ENCODE data around the gene LMBR1. TPM values are rescaled to one million over a fixed set of nuclear protein-coding genes. Genes with fewer than 3 reads are reported as not detected.

LMBR1 gene
- total and polyA plus RNA-seq, 8 donors = 7.5 to 187 (median 97.2) TPM

- no peak for DNase-seq
- Histone ChIP-seq H3K27ac (peak overlapping the region in 1 of 5 donors; percentile 38), H3K9me3 (no peaks in the 10 kb centered on the region), H3K4me1 (peaks cover 0 to 28% (median 17%) of the 10 kb centered on the region in 4 donors), H3K27me3 (no peaks in the 10 kb centered on the region), H3K36me3 (no peaks in the 10 kb centered on the region), H3K4me3 (no peak overlapping the region)
- intact Hi-C loops (cut with DNase I; ENCODE audit: low total_unique reads) = no loop called here
- TF ChIP-seq, protein P1, sequence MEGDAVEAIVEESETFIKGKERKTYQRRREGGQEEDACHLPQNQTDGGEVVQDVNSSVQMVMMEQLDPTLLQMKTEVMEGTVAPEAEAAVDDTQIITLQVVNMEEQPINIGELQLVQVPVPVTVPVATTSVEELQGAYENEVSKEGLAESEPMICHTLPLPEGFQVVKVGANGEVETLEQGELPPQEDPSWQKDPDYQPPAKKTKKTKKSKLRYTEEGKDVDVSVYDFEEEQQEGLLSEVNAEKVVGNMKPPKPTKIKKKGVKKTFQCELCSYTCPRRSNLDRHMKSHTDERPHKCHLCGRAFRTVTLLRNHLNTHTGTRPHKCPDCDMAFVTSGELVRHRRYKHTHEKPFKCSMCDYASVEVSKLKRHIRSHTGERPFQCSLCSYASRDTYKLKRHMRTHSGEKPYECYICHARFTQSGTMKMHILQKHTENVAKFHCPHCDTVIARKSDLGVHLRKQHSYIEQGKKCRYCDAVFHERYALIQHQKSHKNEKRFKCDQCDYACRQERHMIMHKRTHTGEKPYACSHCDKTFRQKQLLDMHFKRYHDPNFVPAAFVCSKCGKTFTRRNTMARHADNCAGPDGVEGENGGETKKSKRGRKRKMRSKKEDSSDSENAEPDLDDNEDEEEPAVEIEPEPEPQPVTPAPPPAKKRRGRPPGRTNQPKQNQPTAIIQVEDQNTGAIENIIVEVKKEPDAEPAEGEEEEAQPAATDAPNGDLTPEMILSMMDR (IDR thresholded peaks at IDR 0.05) = no peak
- TF ChIP-seq EP300 (IDR thresholded peaks at IDR 0.05) = no peak
- WGBS, 5 donors = 63 to 69% (median 65%) methylated on average over 2 of the region's 2 CpGs
Measured at GRCh38 chr7:156842740-156843140, 50.2 kb downstream of the LMBR1 start.

GRCh38 chr7:156842317-156842716, 50.7 kb downstream of the LMBR1 start:
- 50 to 71% (median 67%) methylated on average over 5 of the region's 5 CpGs for WGBS, 5 donors
- intact Hi-C loops (cut with DNase I; ENCODE audit: low total_unique reads) = no loop called here
- TF ChIP-seq POLR2AphosphoS5 (IDR thresholded peaks at IDR 0.05) (no peak), EP300 (IDR thresholded peaks at IDR 0.05) (no peak), POLR2A (IDR thresholded peaks at IDR 0.05) (no peak)
- TF ChIP-seq, protein P1 (IDR thresholded peaks at IDR 0.05) = no peak

DNA sequence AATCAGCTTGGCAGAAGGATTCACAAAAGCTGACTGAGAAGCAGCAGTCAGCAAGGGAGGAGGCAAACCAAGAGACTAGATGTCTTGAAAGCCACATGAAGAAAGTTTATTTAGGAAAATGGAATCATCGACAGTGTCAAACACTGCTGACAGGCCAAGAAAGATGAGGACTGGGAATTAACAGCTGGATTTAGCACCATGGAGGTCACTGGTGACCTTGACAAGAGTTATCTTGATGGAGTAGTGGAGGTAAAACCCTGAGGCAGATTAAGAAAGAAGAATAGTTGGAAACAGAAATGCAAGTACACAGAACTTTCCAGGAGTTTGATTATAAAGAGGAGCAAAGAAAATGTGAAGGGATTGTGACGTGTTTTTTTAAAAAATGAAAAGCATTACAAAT, 51.5 kb downstream of the LMBR1 start:
- Histone ChIP-seq H3K27ac (no peak overlapping the region), H3K36me3 (peaks cover 0 to 4% (median 2%) of the 10 kb centered on the region in 4 donors), H3K27me3 (no peaks in the 10 kb centered on the region), H3K4me1 (peaks cover 0 to 28% (median 17%) of the 10 kb centered on the region in 4 donors), H3K9me3 (no peaks in the 10 kb centered on the region), H3K4me3 (no peak overlapping the region)
- WGBS, 5 donors = 59 to 83% (median 67%) methylated on average over 2 of the region's 2 CpGs
- no peak for TF ChIP-seq EP300 (IDR thresholded peaks at IDR 0.05)
- TF ChIP-seq, protein P1 (IDR thresholded peaks at IDR 0.05) = no peak
- no peak for DNase-seq
- intact Hi-C loops (cut with DNase I; ENCODE audit: low total_unique reads) = no loop called here

More at GRCh38 chr7:156842317-156842716, 50.7 kb downstream of the LMBR1 start:
- H3K36me3 ChIP-seq = no peaks in the 10 kb centered on the region
- DNase-seq = no peak
- peak overlapping the region in 1 of 5 donors; percentile 38 for H3K27ac ChIP-seq
- H3K9me3 ChIP-seq = no peaks in the 10 kb centered on the region
- peaks cover 0 to 28% (median 17%) of the 10 kb centered on the region in 4 donors for H3K4me1 ChIP-seq
- H3K4me3 ChIP-seq = no peak overlapping the region
- H3K27me3 ChIP-seq = no peaks in the 10 kb centered on the region

- no peak for DNase-seq
- intact Hi-C loops (cut with DNase I; ENCODE audit: low total_unique reads) = no loop called here
- TF ChIP-seq, protein P1 (IDR thresholded peaks at IDR 0.05) = no peak
- TF ChIP-seq POLR2AphosphoS5 (IDR thresholded peaks at IDR 0.05) (no peak), EP300 (IDR thresholded peaks at IDR 0.05) (no peak), POLR2A (IDR thresholded peaks at IDR 0.05) (no peak)
- 73 to 80% (median 75%) methylated on average over 5 of the region's 5 CpGs for WGBS, 5 donors
- H3K36me3 ChIP-seq = peaks cover 0 to 13% (median 8%) of the 10 kb centered on the region in 4 donors
- H3K4me3 ChIP-seq = no peak overlapping the region
- no peaks in the 10 kb centered on the region for H3K9me3 ChIP-seq
- no peak overlapping the region for H3K27ac ChIP-seq
- H3K27me3 ChIP-seq = no peaks in the 10 kb centered on the region
- peaks cover 0 to 28% (median 17%) of the 10 kb centered on the region in 4 donors for H3K4me1 ChIP-seq
Measured at GRCh38 chr7:156840134-156840533, 52.8 kb downstream of the LMBR1 start.
